Esophagus squamous epithelium (tissue), 4 donors: ENCODE measurements around the gene RCSD1.

Experiments used
- POLR2A ChIP-seq, 4 donors: fragments of 450-650 bp; IDR thresholded peaks; one replicate each; pipeline ENCODE4 v1.6.1; 2017; ENCODE audit warnings: antibody characterized with exemption in 4 of 4, mild to moderate bottlenecking in 4 of 4, moderate library complexity in 3 of 4
- TF ChIP-seq, protein P1 (sequence below), 6 experiments: fragments of 450-650 bp in 4 of 6; fragments of 200-600 bp in 2 of 6; sonication (generic) in 2 of 6; IDR thresholded peaks; one replicate each; pipeline ENCODE4 v1.5.1; 2016 to 2019; ENCODE audit warnings: antibody characterized with exemption in 6 of 6, mild to moderate bottlenecking in 4 of 6, moderate library complexity in 4 of 6

DNA sequence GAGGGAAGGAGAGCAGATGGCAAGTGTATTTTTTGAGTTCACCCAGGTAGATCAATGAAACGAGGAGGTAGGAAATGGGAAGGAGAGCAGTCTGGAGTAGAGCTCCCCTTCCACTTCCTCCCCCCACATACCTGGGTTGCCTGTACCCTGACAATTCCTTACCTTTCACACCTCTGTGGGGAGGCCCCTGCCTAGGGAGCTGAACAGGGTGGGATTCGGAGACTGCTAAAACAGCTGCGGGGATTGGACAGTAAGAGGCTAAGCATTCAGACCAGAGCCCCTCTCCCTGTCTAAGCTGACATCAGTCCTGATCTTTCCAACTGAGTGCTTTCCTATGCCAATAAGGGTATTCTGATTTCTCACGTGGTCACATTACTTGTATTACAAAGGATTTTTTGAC, 14.5 kb downstream of the RCSD1 start:
- TF ChIP-seq POLR2A (IDR thresholded peaks at IDR 0.05), result no peak
- TF ChIP-seq, protein P1, sequence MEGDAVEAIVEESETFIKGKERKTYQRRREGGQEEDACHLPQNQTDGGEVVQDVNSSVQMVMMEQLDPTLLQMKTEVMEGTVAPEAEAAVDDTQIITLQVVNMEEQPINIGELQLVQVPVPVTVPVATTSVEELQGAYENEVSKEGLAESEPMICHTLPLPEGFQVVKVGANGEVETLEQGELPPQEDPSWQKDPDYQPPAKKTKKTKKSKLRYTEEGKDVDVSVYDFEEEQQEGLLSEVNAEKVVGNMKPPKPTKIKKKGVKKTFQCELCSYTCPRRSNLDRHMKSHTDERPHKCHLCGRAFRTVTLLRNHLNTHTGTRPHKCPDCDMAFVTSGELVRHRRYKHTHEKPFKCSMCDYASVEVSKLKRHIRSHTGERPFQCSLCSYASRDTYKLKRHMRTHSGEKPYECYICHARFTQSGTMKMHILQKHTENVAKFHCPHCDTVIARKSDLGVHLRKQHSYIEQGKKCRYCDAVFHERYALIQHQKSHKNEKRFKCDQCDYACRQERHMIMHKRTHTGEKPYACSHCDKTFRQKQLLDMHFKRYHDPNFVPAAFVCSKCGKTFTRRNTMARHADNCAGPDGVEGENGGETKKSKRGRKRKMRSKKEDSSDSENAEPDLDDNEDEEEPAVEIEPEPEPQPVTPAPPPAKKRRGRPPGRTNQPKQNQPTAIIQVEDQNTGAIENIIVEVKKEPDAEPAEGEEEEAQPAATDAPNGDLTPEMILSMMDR (IDR thresholded peaks at IDR 0.05), result no peak
